ENCODE measurements around the gene SIMC1.
"Not testable (repeated sequence)": the region's sequence is repeated elsewhere in the genome, so short reads cannot be mapped to it uniquely, and the experiment has no call there.

DNA sequence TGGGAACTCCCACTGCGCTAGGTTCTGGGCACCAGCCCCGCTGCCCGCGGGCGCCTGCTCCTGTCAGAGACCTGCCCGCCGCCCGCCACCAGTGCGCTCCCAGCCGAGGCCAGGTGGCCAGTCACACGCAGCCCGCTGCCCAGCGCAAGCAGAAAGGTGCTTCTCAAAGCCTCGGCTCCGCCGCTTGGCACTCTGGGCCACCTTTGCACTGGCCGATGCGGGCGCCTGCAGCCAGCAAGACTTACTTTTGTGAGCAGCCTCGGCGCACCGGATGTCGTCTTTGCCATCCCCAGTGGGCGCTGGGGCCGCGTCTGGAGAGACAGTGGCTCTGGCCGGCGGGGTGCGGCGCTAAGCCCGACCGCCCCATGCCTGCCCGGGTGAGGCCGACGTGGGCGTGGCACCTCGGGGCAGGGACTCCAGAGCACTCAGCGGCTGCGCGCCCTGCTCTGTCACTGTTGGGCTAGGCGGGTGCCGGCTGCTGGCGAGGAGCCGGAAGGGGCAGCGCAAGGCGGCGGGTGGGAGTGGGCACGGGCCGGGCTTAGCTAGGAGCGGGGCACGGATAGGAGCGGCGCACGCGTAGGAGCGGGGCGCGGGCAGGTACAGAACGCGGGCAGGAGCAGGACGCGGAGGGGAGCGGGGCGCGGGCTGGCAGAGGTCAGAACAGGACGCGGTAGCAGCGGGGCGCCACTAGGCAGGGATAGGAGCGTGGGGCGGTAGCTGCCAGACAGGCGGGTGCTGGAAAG, 39.1 kb upstream of the SIMC1 start:
- not testable (repeated sequence) for TF ChIP-seq POLR2A (IDR thresholded peaks at IDR 0.05)
- TF ChIP-seq, protein P1, sequence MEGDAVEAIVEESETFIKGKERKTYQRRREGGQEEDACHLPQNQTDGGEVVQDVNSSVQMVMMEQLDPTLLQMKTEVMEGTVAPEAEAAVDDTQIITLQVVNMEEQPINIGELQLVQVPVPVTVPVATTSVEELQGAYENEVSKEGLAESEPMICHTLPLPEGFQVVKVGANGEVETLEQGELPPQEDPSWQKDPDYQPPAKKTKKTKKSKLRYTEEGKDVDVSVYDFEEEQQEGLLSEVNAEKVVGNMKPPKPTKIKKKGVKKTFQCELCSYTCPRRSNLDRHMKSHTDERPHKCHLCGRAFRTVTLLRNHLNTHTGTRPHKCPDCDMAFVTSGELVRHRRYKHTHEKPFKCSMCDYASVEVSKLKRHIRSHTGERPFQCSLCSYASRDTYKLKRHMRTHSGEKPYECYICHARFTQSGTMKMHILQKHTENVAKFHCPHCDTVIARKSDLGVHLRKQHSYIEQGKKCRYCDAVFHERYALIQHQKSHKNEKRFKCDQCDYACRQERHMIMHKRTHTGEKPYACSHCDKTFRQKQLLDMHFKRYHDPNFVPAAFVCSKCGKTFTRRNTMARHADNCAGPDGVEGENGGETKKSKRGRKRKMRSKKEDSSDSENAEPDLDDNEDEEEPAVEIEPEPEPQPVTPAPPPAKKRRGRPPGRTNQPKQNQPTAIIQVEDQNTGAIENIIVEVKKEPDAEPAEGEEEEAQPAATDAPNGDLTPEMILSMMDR (IDR thresholded peaks at IDR 0.05), result not testable (repeated sequence)
